ENCODE results near the gene ZFYVE28.

DNA sequence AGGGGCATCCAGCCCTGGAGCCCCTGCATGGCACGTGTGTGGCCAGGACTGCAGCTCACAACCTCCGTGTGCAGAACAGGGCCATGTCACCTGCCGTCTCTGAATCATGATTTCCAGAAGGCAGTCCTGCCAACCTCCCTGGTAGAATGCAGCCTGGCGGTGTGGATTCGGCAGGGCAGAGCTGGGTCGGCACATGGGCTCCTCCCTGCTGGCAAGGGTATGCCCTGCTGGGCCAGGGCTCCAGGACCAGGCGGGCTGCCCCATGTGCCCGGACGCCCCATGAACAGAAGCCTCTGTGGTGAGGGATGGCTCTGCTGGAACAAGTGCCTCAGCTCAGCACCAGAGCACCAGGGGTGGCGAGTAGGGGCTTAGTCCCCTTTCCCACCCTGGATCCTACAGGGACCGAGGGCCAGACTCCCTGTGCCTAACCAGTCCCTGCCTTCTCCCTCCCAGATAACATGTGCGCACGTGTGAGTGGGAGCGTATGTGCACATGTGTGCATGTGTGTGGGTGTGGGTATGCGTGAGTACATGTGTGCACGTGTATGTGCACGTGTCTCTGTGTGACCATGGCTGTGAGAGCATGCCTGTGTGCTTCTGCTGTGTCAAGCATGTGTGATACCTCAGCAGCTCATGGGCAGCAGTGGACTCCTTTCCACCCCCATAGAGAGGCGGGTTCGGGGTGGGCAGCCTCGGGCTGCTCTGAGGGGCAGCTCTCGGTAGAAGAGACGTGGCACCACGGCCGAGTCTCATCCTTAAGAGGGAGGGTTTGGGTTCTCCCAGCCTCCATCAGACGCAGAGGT lies 146.2 kb downstream of the ZFYVE28 start:
- TF ChIP-seq CTCF (IDR thresholded peaks at IDR 0.05), result no peak
- no peak for TF ChIP-seq POLR2A (IDR thresholded peaks at IDR 0.05)
